HepG2 (cell line): ENCODE data around the gene DNAJC4. TPM values are rescaled to one million over a fixed set of nuclear protein-coding genes. Genes with fewer than 3 reads are reported as not detected.

Experiments used
- ATAC-seq: fragments of 200-7000 bp; cut with Tn5 transposase; 3 replicates; pipeline ENCODE4 v1.9.1; 2020; ENCODE audit warnings: mild to moderate bottlenecking, moderate library complexity
- BruUV-seq: library from RNA; stranded (reverse); fragments of 400-500 nt; replicated peaks from 2 replicates; lab custom pipeline; 2021; lab: Mats Ljungman, UMichigan
- CTCF ChIA-PET: fragments of 300-600 bp; formaldehyde crosslinking; extraction: SDS; loops from one replicate; lab custom pipeline; 2021; ENCODE audit warnings: low total read pairs, inconsistent platforms, low intra/inter-chr PET ratio; lab: Yijun Ruan, JAX
- POLR2A ChIA-PET: fragments of 350-600 bp; sonication (Branson Sonifier 250); formaldehyde crosslinking; loops from one replicate; lab custom pipeline; 2020; ENCODE audit warnings: antibody characterized with exemption, inconsistent platforms; lab: Yijun Ruan, JAX
- DNase-seq: peaks from one replicate; pipeline ENCODE4 v3.0.0-alpha.2; 2015; ENCODE audit warnings: low spot score
- FAIRE-seq: peaks from 3 replicates; lab custom pipeline; 2011; peaks lifted over from hg19 to GRCh38; lab: Jason Lieb, UNC
- H2AFZ ChIP-seq: one replicate; pipeline ENCODE4 v1.6.1; 2011; ENCODE audit warnings: low read length, inconsistent platforms
- H3K27ac ChIP-seq: fragments of 300-600 bp; 3 replicates; pipeline ENCODE4 v1.8.0; 2011; ENCODE audit warnings: mixed run types, mild to moderate bottlenecking, mixed read lengths, low read length, inconsistent platforms; ENCODE audit not compliant: insufficient read depth; ENCODE audit errors: extremely low read length
- H3K27me3 ChIP-seq, 2 experiments: fragments of 200-600 bp in 1 of 2; 2 replicates in 1 of 2; 3 replicates in 1 of 2; pipeline versions ENCODE4 v1.6.0 to v1.8.0; 2011; ENCODE audit warnings: low read length in 2 of 2, mild to moderate bottlenecking in 2 of 2, moderate library complexity in 2 of 2, inconsistent platforms in 1 of 2; ENCODE audit not compliant: insufficient read depth in 2 of 2, control insufficient read depth in 1 of 2
- H3K36me3 ChIP-seq, 2 experiments: fragments of 200-600 bp in 1 of 2; replicated peaks in 1 of 2; 2 replicates in 1 of 2; 3 replicates in 1 of 2; pipeline versions ENCODE4 v1.5.1 to v1.8.0; 2011; ENCODE audit warnings: low read length in 2 of 2, inconsistent platforms in 1 of 2; ENCODE audit not compliant: insufficient read depth in 2 of 2, control insufficient read depth in 1 of 2
- H3K4me1 ChIP-seq: 2 replicates; pipeline ENCODE4 v1.5.1; 2012; ENCODE audit warnings: low read length, inconsistent platforms; ENCODE audit not compliant: insufficient read depth
- H3K4me2 ChIP-seq: 2 replicates; pipeline ENCODE4 v1.6.0; 2011; ENCODE audit warnings: low read depth, low read length, inconsistent platforms
- H3K4me3 ChIP-seq, 3 experiments: fragments of 200-600 bp in 1 of 3; sonication (generic), shearing (Covaris generic) in 1 of 3; replicated peaks in 1 of 3; 2 replicates each; pipeline ENCODE4 v1.5.1; 2011 to 2016; ENCODE audit warnings: low read length in 3 of 3, inconsistent platforms in 2 of 3, low read depth in 2 of 3, mild to moderate bottlenecking in 2 of 3, control low read depth in 1 of 3, mixed read lengths in 1 of 3; ENCODE audit not compliant: insufficient read depth in 1 of 3
- H3K79me2 ChIP-seq: one replicate; pipeline ENCODE4 v1.6.1; 2011; ENCODE audit warnings: low read length, inconsistent platforms; ENCODE audit not compliant: insufficient read depth
- H3K9ac ChIP-seq: 2 replicates; pipeline ENCODE4 v1.6.0; 2011; ENCODE audit warnings: mild to moderate bottlenecking, low read depth, low read length, inconsistent platforms; ENCODE audit not compliant: insufficient read depth
- H3K9me3 ChIP-seq: 2 replicates; pipeline ENCODE4 v1.5.1; 2012; ENCODE audit warnings: mild to moderate bottlenecking, low read length
- H4K20me1 ChIP-seq: 2 replicates; pipeline ENCODE4 v1.6.0; 2011; ENCODE audit warnings: inconsistent platforms, mild to moderate bottlenecking, low read length, moderate library complexity; ENCODE audit not compliant: insufficient read depth
- ZNF10 ChIP-seq: sonication (generic); formaldehyde crosslinking; IDR thresholded peaks from 2 replicates; pipeline ENCODE4 v1.4.0; 2020; ENCODE audit warnings: mild to moderate bottlenecking, low read depth, missing genetic modification reagents, borderline replicate concordance
- ZNF274 ChIP-seq: sonication (generic); formaldehyde crosslinking; IDR thresholded peaks from 2 replicates; pipeline ENCODE4 v1.5.1; 2020; ENCODE audit warnings: mild to moderate bottlenecking, missing genetic modification reagents
- ZNF607 ChIP-seq: sonication (generic); formaldehyde crosslinking; IDR thresholded peaks from 2 replicates; pipeline ENCODE4 v1.5.1; 2020; ENCODE audit warnings: missing genetic modification reagents, mild to moderate bottlenecking, borderline replicate concordance
- WGBS: methylation state at CpG from one replicate; pipeline ENCODE4 v1.1.6; 2017; ENCODE audit warnings: low lambda C conversion rate; 5-methylcytosine and 5-hydroxymethylcytosine counted together
- in situ Hi-C: cut with HindIII; loops from 2 replicates; pipeline ENCODE4 v1.10.0; 2017; ENCODE audit warnings: low pct_unique_long_range_greater_than_20kb; ENCODE audit not compliant: extremely low pct_ligation_motif_present
- intact Hi-C: fragments of 100-400 bp; cut with micrococcal nuclease; formaldehyde crosslinking; loops from one replicate; pipeline ENCODE4 v1.10.0; 2022; ENCODE audit not compliant: unreplicated experiment
- polyA plus RNA-seq, 8 experiments: library from polyadenylated mRNA; depleted of rRNA in 3 of 8; stranded (reverse) in 7 of 8; unstranded in 1 of 8; fragments of >200 nt; fragmentation: Illumina TruSeq in 4 of 8; extraction: Trizol in 4 of 8; gene quantifications; 2 replicates each; pipeline versions ENCODE4 v1.2.1 to v1.2.3, GENCODE V29; 2011 to 2016; ENCODE audit warnings: low read depth in 4 of 8, missing spikeins in 1 of 8, mixed read lengths in 1 of 8; ENCODE audit not compliant: insufficient read depth in 1 of 8
- total RNA-seq, 5 experiments: library from RNA; depleted of rRNA; stranded (reverse); fragments of >200 nt; fragmentation: Illumina TruSeq; extraction: Trizol; gene quantifications; 2 replicates each; pipeline ENCODE4 v1.2.3, GENCODE V29; 2016; ENCODE audit warnings: low read depth in 1 of 5
- TF ChIP-seq, protein P1 (sequence below): sonication (generic); formaldehyde crosslinking; IDR thresholded peaks from 2 replicates; pipeline ENCODE4 v1.4.0; 2020; ENCODE audit warnings: missing genetic modification reagents

Gene DNAJC4
- total and polyA plus RNA-seq, 2 of the 13 experiments (the other 11 are each of a cell fraction or from before 2014, with no cell fraction given) = 10.3 to 60.8 TPM

DNA sequence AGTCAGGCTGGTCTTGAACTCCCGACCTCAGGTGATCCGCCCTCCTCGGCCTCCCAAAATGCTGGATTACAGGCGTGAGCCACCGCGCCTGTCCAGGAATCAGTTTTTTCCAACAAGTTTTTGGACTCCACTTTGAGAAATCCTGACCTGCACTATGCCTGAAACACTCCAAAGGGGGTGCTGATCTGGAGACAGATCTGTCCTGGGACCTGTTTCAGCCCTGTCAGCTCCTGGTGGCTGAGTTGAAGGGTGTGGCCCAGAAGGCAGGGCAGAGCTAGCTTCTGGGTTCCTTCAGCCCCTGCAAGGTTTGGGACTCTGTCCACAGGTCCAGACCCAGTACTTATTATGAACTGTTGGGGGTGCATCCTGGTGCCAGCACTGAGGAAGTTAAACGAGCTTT lies 1.2 kb downstream of the DNAJC4 start:
- TF ChIP-seq ZNF274 (CRISPR knock-in tag) = 0 out of 2 replicates have a peak, but pooled peaks have one; percentile 28
- TF ChIP-seq ZNF10 (CRISPR knock-in tag) = no peak
- no peak for TF ChIP-seq ZNF607 (CRISPR knock-in tag)
- TF ChIP-seq, protein P1, sequence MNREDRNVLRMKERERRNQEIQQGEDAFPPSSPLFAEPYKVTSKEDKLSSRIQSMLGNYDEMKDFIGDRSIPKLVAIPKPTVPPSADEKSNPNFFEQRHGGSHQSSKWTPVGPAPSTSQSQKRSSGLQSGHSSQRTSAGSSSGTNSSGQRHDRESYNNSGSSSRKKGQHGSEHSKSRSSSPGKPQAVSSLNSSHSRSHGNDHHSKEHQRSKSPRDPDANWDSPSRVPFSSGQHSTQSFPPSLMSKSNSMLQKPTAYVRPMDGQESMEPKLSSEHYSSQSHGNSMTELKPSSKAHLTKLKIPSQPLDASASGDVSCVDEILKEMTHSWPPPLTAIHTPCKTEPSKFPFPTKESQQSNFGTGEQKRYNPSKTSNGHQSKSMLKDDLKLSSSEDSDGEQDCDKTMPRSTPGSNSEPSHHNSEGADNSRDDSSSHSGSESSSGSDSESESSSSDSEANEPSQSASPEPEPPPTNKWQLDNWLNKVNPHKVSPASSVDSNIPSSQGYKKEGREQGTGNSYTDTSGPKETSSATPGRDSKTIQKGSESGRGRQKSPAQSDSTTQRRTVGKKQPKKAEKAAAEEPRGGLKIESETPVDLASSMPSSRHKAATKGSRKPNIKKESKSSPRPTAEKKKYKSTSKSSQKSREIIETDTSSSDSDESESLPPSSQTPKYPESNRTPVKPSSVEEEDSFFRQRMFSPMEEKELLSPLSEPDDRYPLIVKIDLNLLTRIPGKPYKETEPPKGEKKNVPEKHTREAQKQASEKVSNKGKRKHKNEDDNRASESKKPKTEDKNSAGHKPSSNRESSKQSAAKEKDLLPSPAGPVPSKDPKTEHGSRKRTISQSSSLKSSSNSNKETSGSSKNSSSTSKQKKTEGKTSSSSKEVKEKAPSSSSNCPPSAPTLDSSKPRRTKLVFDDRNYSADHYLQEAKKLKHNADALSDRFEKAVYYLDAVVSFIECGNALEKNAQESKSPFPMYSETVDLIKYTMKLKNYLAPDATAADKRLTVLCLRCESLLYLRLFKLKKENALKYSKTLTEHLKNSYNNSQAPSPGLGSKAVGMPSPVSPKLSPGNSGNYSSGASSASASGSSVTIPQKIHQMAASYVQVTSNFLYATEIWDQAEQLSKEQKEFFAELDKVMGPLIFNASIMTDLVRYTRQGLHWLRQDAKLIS (CRISPR knock-in tag) = no peak
- Histone ChIP-seq H3K9ac (peak overlapping the region; percentile 43; the same call in 1 of the 2 replicates), H2AFZ (no peak overlapping the region), H4K20me1 (no peaks in the 10 kb centered on the region), H3K4me2 (peak overlapping the region; percentile 63), H3K27me3 (no peaks in the 10 kb centered on the region), H3K9me3 (no peaks in the 10 kb centered on the region), H3K4me3 (peak overlapping the region in 1 of 3 experiments; percentile 50; a peak in 1 of 6 replicates), H3K79me2 (peaks cover 3% of the 10 kb centered on the region), H3K4me1 (peaks cover 70% of the 10 kb centered on the region), H3K27ac (no peak overlapping the region), H3K36me3 (no peaks in the 10 kb centered on the region)
- in situ Hi-C loops = no loop called here
- CTCF ChIA-PET = no interaction called here
- FAIRE-seq (no peak), ATAC-seq (no peak), DNase-seq (no peak)
- 96% methylated on average over 7 of the region's 7 CpGs for WGBS
- intact Hi-C loops = no loop called here
- BruUV-seq = no TSS peak
- POLR2A ChIA-PET = interaction anchor here (0.6 to 2.6 kb wide), 3 partner anchors 10 to 254 kb away, joined by 3 to 8 read pairs (median 4); partner anchors contain the start of gene FKBP2
